ENCODE measurements around the gene GALC.

Gene GALC

DNA sequence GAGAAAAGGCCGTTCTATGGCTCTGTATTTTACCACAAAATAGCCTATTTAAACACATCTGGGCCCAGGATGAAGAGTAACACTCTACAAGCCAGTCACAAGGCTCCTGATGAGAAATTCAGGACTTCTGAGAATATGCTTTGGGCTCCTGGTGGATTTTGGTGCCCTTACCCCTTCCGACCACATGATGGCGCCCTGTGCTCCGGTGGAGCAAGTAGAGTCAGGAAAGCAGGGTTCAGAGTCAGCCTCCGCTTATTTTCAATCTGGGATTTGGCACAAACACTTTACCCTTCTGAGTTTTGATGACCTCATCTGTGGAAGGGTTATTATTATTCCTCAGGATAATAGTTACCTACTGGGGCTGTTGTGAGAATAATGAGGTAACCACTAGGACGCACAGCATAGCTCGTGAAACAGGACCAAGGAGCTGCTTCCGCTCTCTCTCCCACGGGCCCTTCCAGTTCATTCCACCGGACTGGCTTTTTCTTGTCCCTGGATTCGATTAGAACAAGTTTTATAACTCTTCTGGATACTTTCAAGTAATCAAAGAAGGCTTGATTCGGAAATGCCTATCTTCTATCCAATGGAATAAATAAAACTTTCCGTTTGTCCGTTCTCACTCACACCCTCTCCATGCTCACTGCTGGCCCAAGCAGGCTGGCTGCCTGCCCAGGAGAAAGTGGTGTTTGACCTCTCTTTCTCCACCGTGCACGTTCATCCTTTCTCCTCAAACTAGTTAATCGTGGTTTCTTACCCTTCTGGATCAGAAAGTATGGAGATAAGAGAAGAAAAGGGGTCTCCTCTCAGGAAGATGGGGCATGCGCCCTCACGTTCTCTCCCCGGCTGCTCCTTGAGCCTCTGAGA lies 104.6 kb downstream of the GALC start:
- no peak for DNase-seq (ENCODE audit: low read depth in 2 of 3, low spot score in 2 of 3)

DNA sequence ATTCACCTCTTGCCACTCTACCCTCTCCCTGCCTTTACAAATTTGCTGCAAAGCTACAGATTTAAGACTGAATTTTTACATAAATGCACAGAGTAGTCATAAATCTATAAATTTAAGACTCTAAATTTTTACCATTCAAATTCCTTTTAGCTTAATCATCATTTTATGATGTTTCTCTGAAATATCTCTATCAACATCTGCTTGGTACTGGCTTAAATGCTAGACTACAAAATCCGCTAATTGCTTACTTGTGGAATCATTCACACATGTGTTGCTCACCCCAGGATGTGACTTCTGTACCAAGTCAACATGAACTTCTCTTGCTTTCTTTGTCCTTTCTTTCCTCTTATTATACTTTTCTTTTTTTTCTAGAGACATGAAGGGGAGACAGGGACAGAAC lies 109.2 kb downstream of the GALC start:
- no peak for DNase-seq (ENCODE audit: low read depth in 2 of 3, low spot score in 2 of 3)
